K562 (cell line): ENCODE measurements around the gene PFKFB2. TPM values are rescaled to one million over a fixed set of nuclear protein-coding genes. Genes with fewer than 3 reads are reported as not detected.

Experiments used
- ARID3B ChIP-seq: fragments of 250-450 bp; sonication (Bioruptor Pico); IDR thresholded peaks from 2 replicates; pipeline ENCODE4 v1.4.0; 2020; ENCODE audit warnings: borderline replicate concordance
- BHLHE40 ChIP-seq: IDR thresholded peaks from 2 replicates; pipeline ENCODE4 v1.6.1; 2011; ENCODE audit warnings: low read length, improper control_type of control experiment
- CBX1 ChIP-seq: sonication (generic); IDR thresholded peaks from 2 replicates; pipeline ENCODE4 v1.6.1; 2016; ENCODE audit warnings: antibody characterized with exemption, low read depth, mild to moderate bottlenecking
- CBX8 ChIP-seq: fragments of 200-600 bp; sonication (generic); IDR thresholded peaks from 2 replicates; pipeline ENCODE4 v1.6.1; 2012; ENCODE audit warnings: borderline replicate concordance, mixed run types, low read depth, mild to moderate bottlenecking, moderate library complexity, mixed read lengths, low read length, control low read depth, inconsistent platforms; ENCODE audit not compliant: poor library complexity, severe bottlenecking; ENCODE audit errors: extremely low read depth
- CREM ChIP-seq: IDR thresholded peaks from 2 replicates; pipeline ENCODE4 v1.6.1; 2014; ENCODE audit warnings: antibody characterized with exemption, low read depth
- ESRRB ChIP-seq: fragments of 250-450 bp; sonication (Bioruptor Pico); IDR thresholded peaks from 2 replicates; pipeline ENCODE4 v1.5.0; 2020; ENCODE audit warnings: mild to moderate bottlenecking, moderate library complexity, borderline replicate concordance
- GTF2F1 ChIP-seq: IDR thresholded peaks from 2 replicates; pipeline ENCODE4 v1.6.1; 2011; ENCODE audit warnings: low read depth, low read length, improper control_type of control experiment
- HDAC6 ChIP-seq: IDR thresholded peaks from 2 replicates; pipeline ENCODE4 v1.6.1; 2012; ENCODE audit warnings: low read depth, mild to moderate bottlenecking, control low read depth, inconsistent platforms, low read length, moderate library complexity
- KDM1A ChIP-seq, 2 experiments: fragments of 450-650 bp; IDR thresholded peaks; 2 replicates each; pipeline ENCODE4 v1.6.1; 2016; ENCODE audit warnings: mild to moderate bottlenecking in 2 of 2
- MAZ ChIP-seq, 2 experiments: fragments of 450-650 bp in 1 of 2; sonication (generic) in 1 of 2; formaldehyde crosslinking; IDR thresholded peaks in 1 of 2; conservative IDR thresholded peaks in 1 of 2; 2 replicates each; pipeline versions ENCODE4 v1.4.0 to v1.5.0; 2020; ENCODE audit warnings: mild to moderate bottlenecking in 1 of 2, missing genetic modification reagents in 1 of 2
- MEF2A ChIP-seq: IDR thresholded peaks from 2 replicates; pipeline ENCODE4 v1.6.1; 2011; ENCODE audit warnings: low read depth, mild to moderate bottlenecking, low read length, moderate library complexity; ENCODE audit not compliant: control insufficient read depth
- NCOA6 ChIP-seq: fragments of 450-650 bp; IDR thresholded peaks from 2 replicates; pipeline ENCODE4 v1.6.1; 2017; ENCODE audit warnings: mild to moderate bottlenecking
- NFXL1 ChIP-seq: fragments of 450-650 bp; formaldehyde crosslinking; IDR thresholded peaks from 2 replicates; pipeline ENCODE4 v1.4.0; 2021; ENCODE audit warnings: mild to moderate bottlenecking
- RBM34 ChIP-seq: fragments of 200-400 bp; formaldehyde crosslinking; IDR thresholded peaks from 2 replicates; pipeline ENCODE4 v1.6.1; 2018; ENCODE audit warnings: low read length, borderline replicate concordance; ENCODE audit not compliant: insufficient read depth
- RNF2 ChIP-seq: sonication (generic); IDR thresholded peaks from 2 replicates; pipeline ENCODE4 v1.6.1; 2016
- SIX5 ChIP-seq, 2 experiments: IDR thresholded peaks; 2 replicates each; pipeline ENCODE4 v1.6.1; 2011; ENCODE audit warnings: low read length in 2 of 2, borderline replicate concordance in 1 of 2, low read depth in 1 of 2, mild to moderate bottlenecking in 1 of 2, moderate library complexity in 1 of 2; ENCODE audit not compliant: insufficient read depth in 1 of 2
- SMARCA5 ChIP-seq: fragments of 450-650 bp; IDR thresholded peaks from 2 replicates; pipeline ENCODE4 v1.6.1; 2016
- TBP ChIP-seq: optimal IDR thresholded peaks from 2 replicates; pipeline ENCODE3; 2011; ENCODE audit warnings: low read depth, low read length, improper control_type of control experiment
- TEAD4 ChIP-seq, 2 experiments: sonication (generic) in 1 of 2; formaldehyde crosslinking in 1 of 2; IDR thresholded peaks; 2 replicates each; pipeline versions ENCODE4 v1.6.1 to v1.8.0; 2012 to 2022; ENCODE audit warnings: borderline replicate concordance in 1 of 2, inconsistent platforms in 1 of 2, low read length in 1 of 2, mild to moderate bottlenecking in 1 of 2, missing genetic modification reagents in 1 of 2
- ZBED1 ChIP-seq: IDR thresholded peaks from 2 replicates; pipeline ENCODE4 v1.6.1; 2014
- ZNF217 ChIP-seq: sonication (generic); formaldehyde crosslinking; IDR thresholded peaks from 2 replicates; pipeline ENCODE4 v1.8.0; 2022; ENCODE audit warnings: mild to moderate bottlenecking, missing genetic modification reagents
- ZNF347 ChIP-seq: fragments of 450-650 bp; formaldehyde crosslinking; IDR thresholded peaks from 2 replicates; pipeline ENCODE4 v1.4.0; 2020; ENCODE audit warnings: low read depth, mild to moderate bottlenecking, moderate library complexity
- ZNF41 ChIP-seq: fragments of 250-450 bp; sonication (Bioruptor Pico); conservative IDR thresholded peaks from 2 replicates; pipeline ENCODE4 v1.4.0; 2020; ENCODE audit warnings: mild to moderate bottlenecking
- ZNF76 ChIP-seq: fragments of 250-450 bp; sonication (Bioruptor Pico); IDR thresholded peaks from 2 replicates; pipeline ENCODE4 v1.4.0; 2020; ENCODE audit warnings: mild to moderate bottlenecking, moderate library complexity, borderline replicate concordance
- polyA plus RNA-seq, 8 experiments: library from polyadenylated mRNA; depleted of rRNA in 4 of 8; stranded (reverse) in 5 of 8; unstranded in 3 of 8; fragments of >200 nt; fragmentation: Nextera tagmentation in 2 of 8; fragmentation: Illumina TruSeq in 1 of 8; extraction: Ambion mirVana in 2 of 8; extraction: Trizol in 1 of 8; gene quantifications; 2 replicates each; pipeline versions ENCODE4 v1.2.1 to v1.2.3, GENCODE V29; 2011 to 2014; ENCODE audit warnings: inconsistent platforms in 1 of 8, missing spikeins in 1 of 8
- total RNA-seq, 7 experiments: library from RNA; depleted of rRNA in 6 of 7; stranded (reverse); fragments of >200 nt in 6 of 7; fragmentation: Illumina TruSeq in 2 of 7; extraction: Trizol in 2 of 7; gene quantifications; 2 replicates each; pipeline versions ENCODE4 v1.2.1 to v1.2.3, GENCODE V29; 2011 to 2021; ENCODE audit warnings: low replicate concordance in 1 of 7
- TF ChIP-seq, protein P1 (sequence below): sonication (generic); formaldehyde crosslinking; IDR thresholded peaks from 2 replicates; pipeline ENCODE4 v1.8.1; 2023; ENCODE audit warnings: mild to moderate bottlenecking, missing genetic modification reagents
- TF ChIP-seq, protein P2 (sequence below): fragments of 250-450 bp; sonication (Bioruptor Pico); IDR thresholded peaks from 2 replicates; pipeline ENCODE4 v1.8.0; 2021; ENCODE audit warnings: borderline replicate concordance, mild to moderate bottlenecking, moderate library complexity; ENCODE audit not compliant: poor library complexity, severe bottlenecking

The PFKFB2 gene
- total and polyA plus RNA-seq, 9 of the 15 experiments (the other 6 are each of a cell fraction or from before 2014, with no cell fraction given): 6.9 to 26.0 (median 16.4) TPM

GRCh38 chr1:207052911-207053769, at the start of gene PFKFB2 (continued):
- TF ChIP-seq ZNF347 (CRISPR knock-in tag) (no peak), SIX5 (IDR thresholded peaks at IDR 0.05; ENCODE audit: borderline replicate concordance in 1 of 2, insufficient read depth in 1 of 2, low read depth in 1 of 2, low read length in 2 of 2) (no peak), CBX1 (peak; percentile 43; the same call in 1 of the 2 replicates), CBX8 (no peak), ZNF217 (no peak), MAZ (CRISPR knock-in tag; conservative IDR thresholded peaks at IDR 0.05 in 1 of 2, IDR thresholded peaks at IDR 0.05 in 1 of 2) (peak in 1 of 2 experiments; percentile 81), ARID3B (CRISPR knock-in tag) (no peak), HDAC6 (no peak), TEAD4 (IDR thresholded peaks at IDR 0.05; ENCODE audit: low read length) (peak; percentile 5; the same call in 1 of the 2 replicates), TEAD4 (CRISPR knock-in tag; IDR thresholded peaks at IDR 0.05; ENCODE audit: borderline replicate concordance) (no peak), NFXL1 (CRISPR knock-in tag) (no peak), GTF2F1 (no peak), ZBED1 (peak; percentile 22; the same call in 1 of the 2 replicates), BHLHE40 (peak; percentile 79), RNF2 (no peak), NCOA6 (no peak), CREM (peak; percentile 83), ZNF76 (CRISPR knock-in tag) (peak; percentile 25; the same call in 1 of the 2 replicates), ESRRB (CRISPR knock-in tag) (no peak), MEF2A (0 out of 2 replicates have a peak, but pooled peaks have one; percentile 6), KDM1A (IDR thresholded peaks at IDR 0.05) (no peak), RBM34 (no peak), TBP (peak; percentile 87), SMARCA5 (no peak), ZNF41 (CRISPR knock-in tag) (no peak)
- TF ChIP-seq, protein P1, sequence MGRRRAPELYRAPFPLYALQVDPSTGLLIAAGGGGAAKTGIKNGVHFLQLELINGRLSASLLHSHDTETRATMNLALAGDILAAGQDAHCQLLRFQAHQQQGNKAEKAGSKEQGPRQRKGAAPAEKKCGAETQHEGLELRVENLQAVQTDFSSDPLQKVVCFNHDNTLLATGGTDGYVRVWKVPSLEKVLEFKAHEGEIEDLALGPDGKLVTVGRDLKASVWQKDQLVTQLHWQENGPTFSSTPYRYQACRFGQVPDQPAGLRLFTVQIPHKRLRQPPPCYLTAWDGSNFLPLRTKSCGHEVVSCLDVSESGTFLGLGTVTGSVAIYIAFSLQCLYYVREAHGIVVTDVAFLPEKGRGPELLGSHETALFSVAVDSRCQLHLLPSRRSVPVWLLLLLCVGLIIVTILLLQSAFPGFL (CRISPR knock-in tag): no peak
- TF ChIP-seq, protein P2, sequence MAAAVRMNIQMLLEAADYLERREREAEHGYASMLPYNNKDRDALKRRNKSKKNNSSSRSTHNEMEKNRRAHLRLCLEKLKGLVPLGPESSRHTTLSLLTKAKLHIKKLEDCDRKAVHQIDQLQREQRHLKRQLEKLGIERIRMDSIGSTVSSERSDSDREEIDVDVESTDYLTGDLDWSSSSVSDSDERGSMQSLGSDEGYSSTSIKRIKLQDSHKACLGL: no peak
